Glutamatergic neuron (in vitro differentiated cells): Measurements from ENCODE around the gene GFM1. TPM values are rescaled to one million over a fixed set of nuclear protein-coding genes. Genes with fewer than 3 reads are reported as not detected.

Source experiments
- DNase-seq: peaks from one replicate; pipeline ENCODE4 v3.0.0; 2022
- H3K27ac Mint-ChIP-seq: one replicate; pipeline ENCODE4 v1.8.0; 2020; ENCODE audit warnings: mild to moderate bottlenecking, mixed read lengths, inconsistent platforms; ENCODE audit not compliant: unreplicated experiment
- H3K27me3 Mint-ChIP-seq: one replicate; pipeline ENCODE4 v1.8.0; 2020; ENCODE audit warnings: mild to moderate bottlenecking, moderate library complexity, mixed read lengths, inconsistent platforms; ENCODE audit not compliant: unreplicated experiment
- H3K36me3 Mint-ChIP-seq: one replicate; pipeline ENCODE4 v1.8.0; 2020; ENCODE audit warnings: mild to moderate bottlenecking, mixed read lengths, inconsistent platforms; ENCODE audit not compliant: unreplicated experiment
- H3K4me1 Mint-ChIP-seq: one replicate; pipeline ENCODE4 v1.8.0; 2020; ENCODE audit warnings: mild to moderate bottlenecking, low read depth, mixed read lengths, inconsistent platforms; ENCODE audit not compliant: unreplicated experiment
- H3K4me3 Mint-ChIP-seq: one replicate; pipeline ENCODE4 v1.8.0; 2020; ENCODE audit warnings: mild to moderate bottlenecking, mixed read lengths, inconsistent platforms; ENCODE audit not compliant: unreplicated experiment
- H3K9me3 Mint-ChIP-seq: one replicate; pipeline ENCODE4 v1.8.0; 2020; ENCODE audit warnings: mild to moderate bottlenecking, moderate library complexity, mixed read lengths, inconsistent platforms; ENCODE audit not compliant: unreplicated experiment
- CTCF ChIP-seq: fragments of 200-600 bp; sonication (generic); IDR thresholded peaks from one replicate; pipeline ENCODE4 v1.5.0; 2021; ENCODE audit not compliant: partially characterized antibody, unreplicated experiment
- total RNA-seq: library from RNA; stranded (reverse); fragmentation: NEBNext Ultra II Directional; extraction: Animal tissue kit (Norgen Biotek cat#: 25700); gene quantifications from one replicate; pipeline ENCODE4 v1.2.1, GENCODE V29; 2021; ENCODE audit not compliant: unreplicated experiment

GFM1 gene
- total RNA-seq, 1 donor from 2014 or later = 61.4 TPM

- no peak overlapping the region for H3K27ac Mint-ChIP-seq
- H3K4me3 Mint-ChIP-seq = no peak overlapping the region
- peaks cover 6% of the 10 kb centered on the region for H3K27me3 Mint-ChIP-seq
- no peak for DNase-seq
- TF ChIP-seq CTCF = no peak
- no peaks in the 10 kb centered on the region for H3K36me3 Mint-ChIP-seq
- peaks cover 2% of the 10 kb centered on the region for H3K4me1 Mint-ChIP-seq
- H3K9me3 Mint-ChIP-seq = no peaks in the 10 kb centered on the region
These were observed 84.5 kb downstream of the GFM1 start for GRCh38 chr3:158728851-158729250.

GRCh38 chr3:158731486-158731885, 87.2 kb downstream of the GFM1 start:
- Mint-ChIP-seq H3K36me3 (peaks cover 6% of the 10 kb centered on the region), H3K4me1 (no peaks in the 10 kb centered on the region), H3K4me3 (peak overlapping the region; percentile 75), H3K9me3 (no peaks in the 10 kb centered on the region), H3K27me3 (peaks cover 10% of the 10 kb centered on the region), H3K27ac (peak overlapping the region; percentile 12)
- no peak for DNase-seq
- TF ChIP-seq CTCF = no peak

- no peak for TF ChIP-seq CTCF
- Mint-ChIP-seq H3K9me3 (no peaks in the 10 kb centered on the region), H3K4me1 (no peaks in the 10 kb centered on the region), H3K4me3 (peak within 1 kb of the TSS; percentile 75), H3K36me3 (peaks cover 6% of the 10 kb centered on the region), H3K27ac (peak within 1 kb of the TSS; percentile 12), H3K27me3 (peaks cover 10% of the 10 kb centered on the region)
- peak; percentile 65 for DNase-seq
These were observed 87.9 kb downstream of the GFM1 start, which contains the start of gene RARRES1 for GRCh38 chr3:158731938-158732855. TSS of gene RARRES1 (minus strand) at chr3:158732457. CDS start at chr3:158732415, 42 bp downstream.

- DNase-seq = peak; percentile 27
- Mint-ChIP-seq H3K27me3 (peaks cover 10% of the 10 kb centered on the region), H3K27ac (no peak overlapping the region), H3K9me3 (no peaks in the 10 kb centered on the region), H3K4me1 (no peaks in the 10 kb centered on the region), H3K36me3 (peaks cover 6% of the 10 kb centered on the region), H3K4me3 (peak overlapping the region; percentile 55)
- no peak for TF ChIP-seq CTCF
These were observed 88.5 kb downstream of the GFM1 start for GRCh38 chr3:158732856-158733200.

- Mint-ChIP-seq H3K4me3 (peak overlapping the region; percentile 75), H3K27ac (no peak overlapping the region), H3K4me1 (no peaks in the 10 kb centered on the region), H3K9me3 (no peaks in the 10 kb centered on the region), H3K27me3 (peaks cover 10% of the 10 kb centered on the region), H3K36me3 (peaks cover 6% of the 10 kb centered on the region)
- no peak for TF ChIP-seq CTCF
- no peak for DNase-seq
These were observed 89.3 kb downstream of the GFM1 start for GRCh38 chr3:158733656-158734055.
